Panc1 (cell line): ENCODE measurements around the gene NETO1. TPM values are rescaled to one million over a fixed set of nuclear protein-coding genes. Genes with fewer than 3 reads are reported as not detected.

Experiments used
- ATAC-seq: fragments of 200-7000 bp; cut with Tn5 transposase; 2 replicates; pipeline ENCODE4 v1.9.1; 2020; ENCODE audit warnings: mild to moderate bottlenecking, moderate library complexity
- BruUV-seq: library from RNA; stranded (reverse); fragments of 400-500 nt; replicated peaks from 2 replicates; lab custom pipeline; 2021; lab: Mats Ljungman, UMichigan
- CTCF ChIA-PET: fragments of 300-600 bp; sonication (Branson Sonifier 250); formaldehyde crosslinking; loops from one replicate; lab custom pipeline; 2022; ENCODE audit warnings: antibody characterized with exemption; lab: Charles Lee
- POLR2A ChIA-PET: fragments of 300-600 bp; sonication (Branson Sonifier 250); formaldehyde crosslinking; loops from one replicate; lab custom pipeline; 2022; ENCODE audit warnings: antibody characterized with exemption; lab: Charles Lee
- DNase-seq: peaks from one replicate; pipeline ENCODE4 v3.0.0-alpha.2; 2010; ENCODE audit warnings: low read depth, low spot score
- H3K27ac ChIP-seq: 2 replicates; pipeline ENCODE4 v1.5.1; 2011; ENCODE audit warnings: mild to moderate bottlenecking, low read length, inconsistent platforms
- H3K27me3 ChIP-seq: fragments of 200-500 bp; sonication (Bioruptor generic); 2 replicates; pipeline ENCODE4 v1.6.0; 2014; ENCODE audit warnings: low read length, inconsistent platforms; ENCODE audit not compliant: control insufficient read depth, insufficient read depth
- H3K36me3 ChIP-seq: fragments of 200-500 bp; sonication (Bioruptor generic); 2 replicates; pipeline ENCODE4 v1.5.1; 2014; ENCODE audit warnings: inconsistent platforms, mild to moderate bottlenecking, low read length, moderate library complexity; ENCODE audit not compliant: control insufficient read depth, insufficient read depth
- H3K4me1 ChIP-seq: 2 replicates; pipeline ENCODE4 v1.5.1; 2011; ENCODE audit warnings: inconsistent platforms, mild to moderate bottlenecking, low read length, moderate library complexity; ENCODE audit not compliant: control insufficient read depth, insufficient read depth
- H3K4me3 ChIP-seq, 2 experiments: 2 replicates each; pipeline ENCODE4 v1.5.1; 2011 to 2012; ENCODE audit warnings: low read depth in 2 of 2, low read length in 2 of 2, mild to moderate bottlenecking in 2 of 2, inconsistent platforms in 1 of 2, moderate library complexity in 1 of 2
- H3K9me3 ChIP-seq: fragments of 200-500 bp; sonication (Bioruptor generic); 2 replicates; pipeline ENCODE4 v1.5.1; 2014; ENCODE audit warnings: low read depth, mild to moderate bottlenecking, inconsistent platforms, low read length, moderate library complexity; ENCODE audit not compliant: control insufficient read depth, insufficient read depth
- CTCF ChIP-seq: fragments of 450-650 bp; IDR thresholded peaks from 2 replicates; pipeline ENCODE4 v1.5.1; 2017; ENCODE audit warnings: mild to moderate bottlenecking
- POLR2AphosphoS5 ChIP-seq: IDR thresholded peaks from 2 replicates; pipeline ENCODE4 v1.6.1; 2012; ENCODE audit warnings: mild to moderate bottlenecking, low read depth, low read length, moderate library complexity
- REST ChIP-seq, 2 experiments: IDR thresholded peaks; 2 replicates each; pipeline ENCODE4 v1.6.1; 2011 to 2012; ENCODE audit warnings: low read depth in 2 of 2, control low read depth in 1 of 2, low read length in 1 of 2, mild to moderate bottlenecking in 1 of 2, moderate library complexity in 1 of 2; ENCODE audit not compliant: insufficient read depth in 1 of 2
- SIN3A ChIP-seq: IDR thresholded peaks from 2 replicates; pipeline ENCODE4 v1.6.1; 2012; ENCODE audit warnings: low read depth, mild to moderate bottlenecking, low read length, moderate library complexity, borderline replicate concordance; ENCODE audit not compliant: insufficient read depth
- TCF7L2 ChIP-seq: IDR thresholded peaks from 2 replicates; pipeline ENCODE4 v1.6.1; 2011; ENCODE audit warnings: mild to moderate bottlenecking, low read depth, low read length, inconsistent platforms
- in situ Hi-C: cut with HindIII; loops from 2 replicates; pipeline ENCODE4 v1.10.0; 2016; ENCODE audit warnings: low sequenced_read_pairs, low pct_unique_long_range_greater_than_20kb
- intact Hi-C: fragments of 100-400 bp; cut with micrococcal nuclease; formaldehyde crosslinking; loops from one replicate; pipeline ENCODE4 v1.10.0; 2022; ENCODE audit not compliant: unreplicated experiment
- total RNA-seq: library from RNA; stranded (reverse); gene quantifications from one replicate; pipeline ENCODE4 v1.2.1, GENCODE V29; 2021; ENCODE audit not compliant: unreplicated experiment

NETO1 gene
- total RNA-seq, 1 experiment from 2014 or later, result not detected

- H3K4me1 ChIP-seq, result no peaks in the 10 kb centered on the region
- DNase-seq (no peak), ATAC-seq (no peak)
- no peak overlapping the region for H3K27ac ChIP-seq
- no TSS peak for BruUV-seq
- intact Hi-C loops (no loop called here), in situ Hi-C loops (no loop called here)
- CTCF ChIA-PET, result no interaction called here
- TF ChIP-seq CTCF (peak; percentile 37; the same call in 1 of the 2 replicates), TCF7L2 (no peak), REST (IDR thresholded peaks at IDR 0.05; ENCODE audit: insufficient read depth in 1 of 2, low read depth in 2 of 2, low read length in 1 of 2) (no peak), SIN3A (no peak), POLR2AphosphoS5 (no peak)
- H3K9me3 ChIP-seq, result no peaks in the 10 kb centered on the region
- POLR2A ChIA-PET, result no interaction called here
- H3K4me3 ChIP-seq, result no peak overlapping the region
- no peaks in the 10 kb centered on the region for H3K36me3 ChIP-seq
- no peaks in the 10 kb centered on the region for H3K27me3 ChIP-seq
These were observed 166.7 kb downstream of the NETO1 start for GRCh38 chr18:72700961-72701710.

GRCh38 chr18:72697706-72698105 lies 170.1 kb downstream of the NETO1 start:
- intact Hi-C loops, result no loop called here
- Histone ChIP-seq H3K27me3 (no peaks in the 10 kb centered on the region), H3K4me3 (no peak overlapping the region), H3K36me3 (no peaks in the 10 kb centered on the region), H3K4me1 (no peaks in the 10 kb centered on the region), H3K9me3 (no peaks in the 10 kb centered on the region), H3K27ac (no peak overlapping the region)
- DNase-seq, result no peak
- no peak for TF ChIP-seq SIN3A
- TF ChIP-seq POLR2AphosphoS5, result no peak
- TF ChIP-seq REST (IDR thresholded peaks at IDR 0.05; ENCODE audit: insufficient read depth in 1 of 2, low read depth in 2 of 2, low read length in 1 of 2), result no peak
- no peak for TF ChIP-seq TCF7L2
- no peak for TF ChIP-seq CTCF
- in situ Hi-C loops, result no loop called here
- ATAC-seq, result no peak
- POLR2A ChIA-PET, result no interaction called here
- BruUV-seq, result no TSS peak
- CTCF ChIA-PET, result no interaction called here
